NCI-H1694 treated with DMSO at 0.1 percent for 48 hours (cell line): ENCODE results near the gene UBXN1.
"Not testable (repeated sequence)": the region's sequence is repeated elsewhere in the genome, so short reads cannot be mapped to it uniquely, and the experiment has no call there.

ENCODE experiments used
- DNase-seq: peaks from one replicate; lab custom pipeline; 2025; lab: John Stamatoyannopoulos, UW

Gene UBXN1

DNA sequence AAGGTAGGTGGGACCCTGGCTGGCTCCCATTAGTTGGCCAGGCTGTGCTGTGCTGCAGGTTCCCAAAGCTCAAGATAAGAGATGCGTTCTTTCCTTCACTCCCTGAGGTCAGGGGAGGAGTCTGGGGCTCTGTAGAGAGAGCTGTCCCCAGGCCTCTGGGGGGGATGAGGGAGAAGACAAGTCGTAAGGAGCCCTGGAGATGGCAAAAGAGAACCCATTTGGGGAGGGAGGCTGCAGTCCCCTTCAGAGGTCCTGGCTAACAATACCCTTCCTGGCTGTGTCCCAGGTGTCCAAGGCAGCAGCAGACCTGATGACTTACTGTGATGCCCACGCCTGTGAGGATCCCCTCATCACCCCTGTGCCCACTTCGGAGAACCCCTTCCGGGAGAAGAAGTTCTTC, 29.5 kb upstream of the UBXN1 start:
- no peak for DNase-seq

DNA sequence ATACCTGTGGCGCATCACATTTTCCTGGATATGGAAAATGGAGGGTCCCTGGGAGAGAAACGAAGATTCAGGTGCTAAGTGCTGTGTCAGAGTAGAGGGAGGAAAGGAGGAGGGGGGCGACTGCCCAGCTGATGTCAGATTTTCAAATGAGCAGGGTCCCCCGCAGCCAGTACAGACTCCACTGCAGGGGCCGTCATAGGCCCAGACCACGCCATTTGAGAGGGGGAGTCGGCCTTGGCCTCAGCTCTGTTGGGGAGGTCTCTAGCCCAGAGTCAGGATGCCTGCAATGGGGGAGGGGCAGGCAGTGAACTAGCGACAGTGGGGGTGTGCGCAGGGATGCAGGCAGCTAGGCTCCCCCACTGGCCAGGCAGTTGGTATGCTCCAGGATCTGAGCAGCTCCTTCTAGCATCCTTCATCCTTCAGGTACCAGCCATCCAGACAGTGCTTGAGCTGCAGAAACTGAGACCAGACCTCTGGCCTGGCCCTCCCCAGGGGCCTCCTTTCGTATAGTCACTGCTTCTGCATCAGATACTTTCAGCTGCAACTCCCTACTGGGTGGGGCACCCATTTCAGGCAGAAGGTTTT, 28.5 kb upstream of the UBXN1 start, which contains the start of the genes BSCL2 and GNG3:
Gene BSCL2 (minus strand): TSS at position 148 of the 585 bp plus-strand sequence. CDS start 229 bp downstream, outside the sequence.
Gene GNG3 (plus strand): TSS at position 400 of the 585 bp plus-strand sequence. CDS start 620 bp downstream, outside the sequence.
- no peak for DNase-seq

DNA sequence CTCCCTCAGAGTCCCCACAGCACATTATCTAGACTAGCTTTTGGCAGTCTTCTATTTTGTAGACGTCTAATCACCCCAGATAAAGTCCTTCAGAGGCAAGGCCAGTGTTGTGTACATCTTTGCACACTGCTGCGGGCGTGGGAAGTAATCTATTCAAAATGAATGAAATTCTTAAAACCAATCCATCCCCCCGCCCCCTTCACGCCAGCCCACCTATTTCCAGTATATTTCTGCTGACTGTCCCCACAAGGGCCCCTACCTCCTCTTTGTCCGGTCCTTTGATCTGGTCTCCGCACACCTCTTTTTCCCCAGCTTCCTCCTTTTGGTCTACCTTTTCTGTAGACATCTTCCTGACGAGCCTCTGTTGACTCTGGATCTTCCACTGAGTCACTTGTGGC, 28.0 kb upstream of the UBXN1 start:
- DNase-seq, result no peak

DNA sequence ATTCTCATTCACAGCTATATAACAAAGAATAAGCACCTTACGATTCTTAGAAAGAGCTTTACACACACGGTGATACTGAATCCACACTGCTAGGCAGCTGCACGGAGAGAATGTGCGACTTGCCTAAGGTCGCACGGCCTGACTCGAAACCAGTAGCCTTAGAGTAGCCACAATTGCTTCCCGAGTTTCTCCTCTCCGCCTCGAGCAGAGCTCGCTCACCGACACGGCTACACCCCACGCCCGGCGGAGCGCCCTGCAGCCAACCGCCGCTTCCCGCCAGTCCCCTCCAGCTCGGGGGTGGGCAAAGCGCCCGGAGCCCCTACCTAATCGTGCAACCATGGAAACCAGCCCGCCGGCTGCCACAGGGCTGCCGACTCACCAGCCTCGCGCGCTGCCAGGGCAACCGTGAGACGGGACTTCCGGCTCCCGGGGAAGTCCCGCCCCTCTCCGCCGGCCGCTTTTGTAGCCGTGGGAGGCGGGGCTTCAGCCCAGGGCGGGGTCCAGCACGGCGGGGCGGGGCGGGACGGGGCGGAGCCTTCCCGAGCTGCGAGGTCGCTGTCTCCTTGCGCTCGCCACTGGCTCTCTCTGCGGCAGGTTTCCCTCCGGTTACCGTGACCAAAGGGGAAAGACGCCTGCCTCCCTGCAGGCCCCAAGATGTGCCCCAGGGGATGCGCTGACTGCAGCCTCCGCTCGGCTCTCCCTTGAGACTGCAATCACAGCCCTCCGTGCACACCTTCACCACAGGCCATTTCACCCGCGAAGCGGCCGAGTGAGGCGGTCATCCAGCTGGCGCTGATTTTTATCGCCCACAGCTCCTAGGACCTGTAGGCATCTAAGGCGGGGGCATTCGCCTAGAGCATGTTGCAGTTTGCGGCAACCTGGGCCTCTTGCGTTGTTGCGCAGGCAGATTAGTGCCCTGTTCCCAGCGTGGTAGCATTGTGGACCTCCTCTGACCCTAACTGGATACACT, 27.3 kb upstream of the UBXN1 start:
- peak; percentile 88 for DNase-seq

- no peak for DNase-seq
These were observed 26.5 kb upstream of the UBXN1 start for GRCh38 chr11:62705413-62705812.

- not testable (repeated sequence) for DNase-seq
These were observed 25.0 kb upstream of the UBXN1 start for GRCh38 chr11:62703921-62704320.

- no peak for DNase-seq
These were observed 23.4 kb upstream of the UBXN1 start for GRCh38 chr11:62702246-62702645.

GRCh38 chr11:62694455-62695167, 15.7 kb upstream of the UBXN1 start:
- DNase-seq, result peak; percentile 16

DNA sequence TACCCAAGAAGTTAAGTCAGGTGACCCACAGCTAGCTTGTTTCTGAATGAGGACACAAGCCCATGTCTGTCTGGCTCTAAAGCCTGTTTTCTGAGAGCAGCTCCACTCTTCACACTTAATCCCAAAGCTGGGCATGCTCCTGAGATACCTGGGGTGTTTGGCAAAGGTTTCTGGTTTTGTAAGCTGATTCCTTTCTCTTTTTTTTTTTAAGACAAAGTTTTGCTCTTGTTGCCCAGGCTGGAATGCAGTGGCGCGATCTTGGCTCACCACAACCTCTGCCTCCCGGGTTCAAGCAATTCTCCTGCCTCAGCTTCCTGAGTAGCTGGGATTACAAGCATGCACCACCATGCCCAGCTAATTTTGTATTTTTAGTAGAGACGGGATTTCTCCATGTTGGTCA, 14.8 kb upstream of the UBXN1 start:
- DNase-seq, result not testable (repeated sequence)

GRCh38 chr11:62689421-62690183, 10.7 kb upstream of the UBXN1 start, which contains the start of gene LRRN4CL:
TSS of gene LRRN4CL (minus strand) at chr11:62689530. CDS start at chr11:62688508, 1,022 bp downstream.
- peak; percentile 19 for DNase-seq

DNA sequence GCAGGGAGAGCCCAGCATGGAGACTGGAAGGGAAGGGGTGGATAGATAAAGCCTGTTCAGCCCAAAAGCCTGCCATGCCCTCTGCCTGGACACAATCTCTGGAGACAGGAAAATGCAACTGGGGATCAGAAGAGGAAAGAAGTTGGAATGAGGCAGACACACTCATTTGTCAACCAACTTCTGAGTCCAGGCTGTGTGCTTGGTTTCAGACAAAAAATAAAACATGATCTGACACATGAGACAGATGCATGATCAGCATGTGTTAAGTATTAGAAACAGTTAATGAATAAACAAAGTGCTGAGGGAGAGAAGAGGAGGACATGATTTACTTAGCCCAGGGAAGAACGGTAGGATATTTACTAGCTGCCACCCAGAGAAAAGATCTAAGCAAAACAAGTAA, 9.6 kb upstream of the UBXN1 start:
- no peak for DNase-seq

GRCh38 chr11:62687508-62688396, 8.9 kb upstream of the UBXN1 start:
- no peak for DNase-seq

DNA sequence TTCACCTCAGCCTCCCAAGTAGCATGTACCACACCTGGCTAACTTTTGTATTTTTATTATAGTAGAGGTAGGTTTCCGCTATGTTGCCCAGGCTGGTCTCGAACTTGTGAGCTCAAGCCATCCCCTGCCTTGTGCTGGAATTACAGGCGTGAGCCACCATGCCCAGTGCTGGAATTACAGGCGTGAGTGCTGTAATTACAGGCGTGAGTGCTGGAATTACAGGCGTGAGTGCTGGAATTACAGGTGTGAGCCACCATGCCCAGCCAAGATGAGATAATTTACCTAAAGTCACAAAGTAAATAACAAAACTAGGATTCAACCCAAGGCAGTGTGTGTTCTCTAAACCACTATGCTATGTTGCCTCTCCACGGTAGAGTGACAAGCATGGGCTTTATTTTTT, 3.6 kb upstream of the UBXN1 start:
- no peak for DNase-seq

DNA sequence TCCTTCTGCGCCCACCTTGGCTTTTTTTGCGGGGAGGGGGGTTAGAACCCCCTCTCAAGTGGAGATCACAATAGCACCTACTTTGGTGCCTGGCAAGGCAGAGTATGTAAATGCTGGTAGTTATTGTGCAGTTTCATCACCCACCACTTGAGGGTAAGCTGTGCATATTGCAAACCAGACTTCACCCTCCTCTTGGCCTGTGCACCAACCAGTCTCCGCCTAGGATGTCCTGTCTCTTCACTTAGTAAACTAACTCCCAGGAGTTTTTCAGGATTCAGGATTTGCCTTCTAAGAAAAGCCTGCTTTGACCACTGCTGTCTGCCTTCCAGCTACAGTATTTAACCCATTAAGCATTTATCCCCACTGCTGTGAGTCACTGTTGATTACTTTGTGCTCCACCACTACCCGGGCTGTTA, 2.0 kb upstream of the UBXN1 start:
- peak; percentile 67 for DNase-seq

GRCh38 chr11:62678433-62678769, 472 bp downstream of the UBXN1 start:
- DNase-seq, result no peak

- no peak for DNase-seq
These were observed 1.2 kb downstream of the UBXN1 start for GRCh38 chr11:62677714-62678113.

GRCh38 chr11:62677156-62677555, 1.7 kb downstream of the UBXN1 start:
- no peak for DNase-seq

- DNase-seq, result no peak
These were observed 2.2 kb downstream of the UBXN1 start for GRCh38 chr11:62676698-62677097.

DNA sequence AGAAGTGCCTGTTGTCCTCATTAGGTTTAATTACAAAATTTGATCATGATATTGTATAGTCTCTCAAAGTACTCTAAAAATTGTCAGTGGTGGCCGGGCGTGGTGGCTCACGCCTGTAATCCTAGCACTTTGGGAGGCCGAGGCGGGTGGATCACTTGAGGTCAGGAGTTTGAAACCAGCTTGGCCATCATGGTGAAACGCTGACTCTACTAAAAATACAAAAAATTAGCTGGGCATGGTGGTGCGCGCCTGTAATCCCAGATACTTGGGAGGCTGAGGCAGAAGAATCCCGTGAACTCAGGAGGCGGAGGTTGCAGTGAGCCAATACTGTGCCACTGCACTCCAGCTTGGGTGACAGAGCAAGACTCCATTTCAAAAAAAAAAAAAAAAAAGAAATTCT, 3.5 kb downstream of the UBXN1 start:
- DNase-seq, result not testable (repeated sequence)

GRCh38 chr11:62673196-62673525, 5.7 kb downstream of the UBXN1 start:
- DNase-seq, result no peak
